Activated CD4-positive, alpha-beta T cell treated with anti-CD3 and anti-CD28 coated beads, Interleukin-2, amount 50 U/mL, for 24 hours (primary cell): ENCODE data around the gene AP3B1.

Experiments used
- DNase-seq, 2 donors: peaks; one replicate each; pipeline ENCODE4 v3.0.0-alpha.2; 2020; ENCODE audit warnings: low read depth in 1 of 2, low spot score in 1 of 2

The AP3B1 gene

DNA sequence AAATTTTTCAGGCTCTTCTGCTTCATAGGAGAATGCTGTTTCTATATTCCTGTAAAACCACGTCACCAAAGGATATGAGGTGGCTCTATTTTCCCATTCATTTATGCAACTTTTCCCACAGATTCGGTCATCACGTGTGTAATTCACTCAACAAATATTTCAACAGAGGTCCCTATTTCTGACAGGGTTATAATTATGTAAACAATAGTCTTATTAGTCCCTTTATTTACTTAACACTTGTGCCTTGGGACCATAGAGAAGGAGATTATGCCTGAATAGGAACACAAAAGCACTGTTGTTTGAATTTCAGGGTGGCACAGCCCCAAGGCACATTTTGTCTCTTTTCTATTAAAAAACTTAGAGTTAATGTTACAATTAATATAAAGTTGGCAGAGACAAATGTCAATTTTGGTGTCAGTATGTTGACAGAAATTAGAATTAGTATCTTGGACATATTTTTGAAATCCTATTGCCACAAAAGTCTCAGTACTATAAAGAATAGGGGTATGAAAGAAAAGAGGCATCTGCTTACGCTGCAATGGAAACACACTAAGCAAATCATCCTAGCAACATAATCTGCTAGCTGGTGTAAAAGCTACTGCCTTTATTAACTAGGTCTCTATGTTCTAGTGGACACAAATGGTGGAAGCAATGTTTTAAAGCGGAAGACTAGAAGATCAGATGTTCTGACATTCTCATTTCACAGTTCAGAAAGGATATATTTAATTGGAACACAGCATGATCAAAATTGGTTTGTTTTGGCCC lies 289.3 kb downstream of the AP3B1 start:
- DNase-seq, result no peak

DNA sequence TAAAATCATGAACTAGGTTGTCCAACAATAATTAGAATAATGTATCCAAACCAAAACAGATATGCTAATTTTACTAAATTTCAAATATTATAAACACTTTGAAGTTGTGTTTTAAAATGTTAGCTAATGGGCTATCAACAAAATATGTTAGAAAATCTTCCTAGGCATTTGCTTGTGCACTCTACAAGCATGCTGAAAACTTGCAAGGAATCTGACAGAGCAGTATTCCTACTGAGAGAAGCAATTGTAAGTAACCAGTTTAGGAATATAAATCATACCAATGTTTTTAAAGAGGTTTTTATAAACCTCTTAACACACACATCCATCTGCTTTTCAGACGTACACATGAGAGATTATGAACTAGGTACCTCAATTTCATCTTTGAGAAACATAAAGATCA lies 289.9 kb downstream of the AP3B1 start:
- DNase-seq, result no peak

DNA sequence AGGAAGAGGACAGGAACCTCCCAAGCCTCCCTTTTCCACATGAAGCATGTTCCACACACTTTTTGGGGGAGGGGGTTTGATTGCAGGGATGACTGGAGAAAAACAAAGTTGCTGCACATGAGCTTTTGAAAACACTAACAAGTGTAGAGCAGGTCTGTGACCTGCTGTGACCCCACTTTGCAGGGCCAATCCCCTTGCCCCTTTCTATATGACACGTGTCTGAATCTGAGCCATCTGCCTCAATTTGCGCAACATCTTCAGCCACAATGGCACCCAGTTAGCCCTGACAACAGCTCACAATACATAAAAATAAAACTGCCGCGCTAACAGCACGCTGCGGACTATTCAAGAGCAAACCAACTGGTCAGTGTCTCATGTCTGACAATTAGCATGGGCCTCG lies 290.6 kb downstream of the AP3B1 start:
- DNase-seq, result no peak

DNA sequence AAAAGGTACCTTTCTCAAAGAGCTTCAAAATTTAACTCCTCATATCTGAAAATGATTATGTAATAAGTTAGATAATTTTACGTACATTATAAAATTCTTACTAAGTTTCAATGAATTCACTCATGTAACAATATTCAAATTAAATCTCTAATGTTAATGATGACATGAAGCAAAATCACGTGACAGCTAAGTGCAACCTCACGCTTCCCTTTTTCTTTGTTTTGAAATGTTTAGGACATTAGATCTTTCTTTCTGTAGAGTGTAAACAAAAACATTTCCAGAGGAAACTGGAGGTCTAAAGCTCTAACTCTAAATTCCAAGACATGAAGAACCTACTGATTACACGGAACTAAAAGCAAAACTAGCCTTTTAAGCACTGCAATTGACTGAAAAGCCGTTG lies 291.0 kb downstream of the AP3B1 start:
- DNase-seq, result no peak

DNA sequence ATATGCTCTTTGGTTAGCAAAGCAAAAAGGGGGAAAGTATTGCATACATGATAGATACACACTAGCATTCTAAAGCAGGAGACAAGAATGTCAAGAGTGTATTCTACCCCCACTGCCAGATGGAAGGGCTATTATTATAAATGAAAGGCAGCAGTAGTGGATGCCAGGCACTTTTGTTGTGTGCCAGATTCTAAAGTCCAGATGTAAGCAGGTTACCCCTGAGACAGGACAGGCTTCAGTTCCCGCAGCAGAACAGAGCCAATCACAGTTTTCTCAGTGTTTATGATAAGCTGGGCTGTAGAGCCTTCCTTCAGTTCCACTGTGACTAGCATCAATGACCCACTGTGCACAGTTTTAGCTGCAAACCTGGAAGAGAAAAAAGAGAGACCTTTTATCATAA lies 291.8 kb downstream of the AP3B1 start:
- no peak for DNase-seq

DNA sequence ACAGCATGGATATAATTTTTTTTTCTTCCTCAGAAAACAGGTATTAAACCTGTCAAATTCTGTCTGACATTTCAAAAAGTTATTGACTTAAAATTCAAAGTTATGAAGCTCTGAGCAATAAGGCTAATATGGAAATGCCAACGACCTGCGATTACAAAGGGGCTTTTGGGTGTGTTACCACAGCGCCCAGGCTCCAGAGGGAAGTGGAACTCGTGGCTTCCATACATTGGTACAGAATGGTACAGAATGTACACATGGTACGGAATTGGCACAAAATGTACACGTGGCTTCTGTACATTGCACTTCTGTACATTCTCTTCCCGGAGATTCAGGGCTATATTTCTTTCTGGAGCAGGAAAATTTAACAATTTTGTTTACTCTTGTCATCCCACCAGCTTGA lies 293.3 kb downstream of the AP3B1 start:
- DNase-seq, result no peak

DNA sequence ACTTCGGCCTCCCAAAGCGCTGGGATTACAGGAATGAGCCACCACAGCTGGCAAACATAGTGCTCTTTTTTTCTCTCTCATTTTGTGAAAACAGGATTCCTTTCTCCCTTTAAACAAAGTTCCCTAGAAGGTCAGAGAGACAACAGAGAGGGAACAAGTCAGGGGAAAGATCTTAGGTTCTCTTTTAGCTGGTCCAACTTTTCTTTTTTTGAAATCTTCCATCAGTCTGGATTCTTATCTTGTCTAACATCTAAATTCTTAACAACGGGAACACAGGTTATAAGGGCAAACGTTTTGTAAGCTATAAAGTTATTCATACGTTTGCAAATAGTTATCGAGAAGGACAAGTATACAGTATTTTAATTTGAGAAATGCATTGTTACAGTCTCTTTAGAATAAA lies 294.3 kb downstream of the AP3B1 start:
- no peak for DNase-seq

DNA sequence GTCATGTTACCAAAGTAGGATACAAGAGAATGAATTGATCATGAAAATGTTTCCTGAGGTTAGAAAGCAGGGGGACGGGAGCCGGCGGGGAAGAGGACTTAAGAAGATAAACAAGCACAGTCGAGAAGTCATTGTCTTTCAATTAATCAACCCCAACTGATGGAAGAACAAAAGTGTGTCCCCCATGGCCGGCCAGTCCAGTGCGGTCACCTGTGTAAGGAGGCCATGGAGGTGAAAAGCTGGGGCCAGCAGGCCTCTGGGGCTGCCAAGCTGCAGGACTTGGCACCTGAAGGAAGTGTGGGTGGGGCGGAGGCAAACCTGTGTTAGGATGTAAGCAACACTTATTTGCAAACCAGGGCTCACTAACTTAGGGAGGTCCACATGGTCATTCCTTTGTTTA lies 295.1 kb downstream of the AP3B1 start:
- DNase-seq, result no peak

DNA sequence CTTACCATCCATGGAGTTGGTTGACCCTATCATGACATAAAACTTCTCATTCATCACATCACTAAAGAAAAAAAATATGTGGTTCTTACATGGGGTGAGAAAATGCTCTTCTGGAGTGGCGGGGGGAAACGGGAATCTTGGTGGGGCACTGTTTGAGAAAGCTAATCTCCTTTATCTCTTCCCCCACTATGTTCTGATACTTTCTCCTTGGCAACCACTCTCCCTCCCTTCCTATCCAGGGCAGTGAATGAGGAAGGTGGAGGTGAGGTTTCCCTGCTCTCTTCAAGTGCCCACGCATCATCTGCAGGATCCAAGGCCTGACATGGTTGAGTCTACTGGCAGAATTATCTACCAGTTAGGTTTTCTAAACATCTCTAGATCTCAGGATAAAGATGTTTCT lies 297.6 kb downstream of the AP3B1 start:
- DNase-seq, result no peak

DNA sequence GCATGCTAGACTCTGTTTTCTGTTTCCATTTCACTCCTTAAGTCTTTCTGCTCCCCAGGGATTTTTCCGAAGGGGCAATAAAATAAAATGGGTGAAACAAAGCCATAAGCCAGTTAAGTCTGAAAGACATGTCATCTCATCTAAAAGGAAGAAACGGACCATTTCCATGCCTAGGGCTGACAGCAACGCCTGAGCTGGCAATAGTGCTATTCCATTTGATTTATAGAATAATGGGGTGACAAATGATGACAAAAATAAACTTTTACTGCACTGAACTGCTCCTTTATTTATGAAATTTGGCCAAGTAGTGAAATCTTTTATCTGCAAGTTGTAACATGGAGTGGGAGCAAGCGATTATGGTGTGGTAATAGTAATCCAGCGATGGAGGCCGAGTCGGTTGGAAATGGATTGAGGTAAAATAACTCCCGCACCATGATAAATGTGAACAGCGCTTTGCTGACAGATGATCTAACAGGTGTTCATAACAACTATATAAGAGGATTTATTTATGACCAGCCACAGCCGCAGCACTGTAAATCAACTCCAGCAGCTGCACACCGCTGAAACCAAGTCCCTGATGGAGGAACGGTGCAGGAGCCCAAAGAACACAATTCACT lies 298.6 kb downstream of the AP3B1 start:
- DNase-seq, result no peak

DNA sequence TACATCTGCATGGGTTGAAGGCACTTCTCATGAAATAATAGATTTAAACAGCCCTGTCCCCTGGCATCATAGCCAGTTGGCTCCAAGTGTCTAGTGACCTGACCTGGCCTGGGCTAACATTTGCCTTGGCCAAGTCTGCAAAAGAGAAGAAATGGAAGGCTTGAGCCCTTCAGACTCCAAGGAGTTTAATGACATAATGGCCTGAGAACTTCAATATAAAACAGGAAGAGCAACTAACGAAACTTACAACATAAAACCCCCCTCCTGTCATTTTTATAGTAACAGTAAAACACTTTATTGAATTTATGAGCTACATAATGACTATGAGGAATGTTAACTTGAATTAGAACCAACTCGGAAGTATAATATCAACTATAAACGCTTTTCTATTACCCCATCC lies 299.6 kb downstream of the AP3B1 start:
- DNase-seq, result no peak

DNA sequence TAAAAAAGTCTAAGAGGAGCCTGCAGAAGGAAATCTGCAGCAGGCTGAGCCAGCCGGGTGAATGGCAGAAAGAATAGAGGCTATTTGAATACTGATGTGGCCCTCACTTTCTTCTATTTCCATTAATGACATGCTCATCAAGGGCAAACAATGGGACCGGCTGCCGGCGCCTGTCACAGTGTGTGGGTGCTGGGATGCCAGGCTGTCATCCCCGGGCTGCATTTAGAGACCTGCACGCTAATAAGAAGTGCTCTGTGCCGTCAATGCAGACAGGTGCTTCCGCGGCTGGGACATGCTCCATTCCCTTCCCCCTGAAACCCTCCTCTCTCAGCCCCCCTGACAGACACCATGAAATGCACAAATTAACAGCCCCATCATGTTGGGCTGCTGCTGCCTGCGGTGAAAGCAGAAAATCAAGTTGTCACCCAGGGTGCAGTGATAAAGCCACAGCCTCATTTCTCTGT lies 300.6 kb downstream of the AP3B1 start:
- DNase-seq, result no peak

DNA sequence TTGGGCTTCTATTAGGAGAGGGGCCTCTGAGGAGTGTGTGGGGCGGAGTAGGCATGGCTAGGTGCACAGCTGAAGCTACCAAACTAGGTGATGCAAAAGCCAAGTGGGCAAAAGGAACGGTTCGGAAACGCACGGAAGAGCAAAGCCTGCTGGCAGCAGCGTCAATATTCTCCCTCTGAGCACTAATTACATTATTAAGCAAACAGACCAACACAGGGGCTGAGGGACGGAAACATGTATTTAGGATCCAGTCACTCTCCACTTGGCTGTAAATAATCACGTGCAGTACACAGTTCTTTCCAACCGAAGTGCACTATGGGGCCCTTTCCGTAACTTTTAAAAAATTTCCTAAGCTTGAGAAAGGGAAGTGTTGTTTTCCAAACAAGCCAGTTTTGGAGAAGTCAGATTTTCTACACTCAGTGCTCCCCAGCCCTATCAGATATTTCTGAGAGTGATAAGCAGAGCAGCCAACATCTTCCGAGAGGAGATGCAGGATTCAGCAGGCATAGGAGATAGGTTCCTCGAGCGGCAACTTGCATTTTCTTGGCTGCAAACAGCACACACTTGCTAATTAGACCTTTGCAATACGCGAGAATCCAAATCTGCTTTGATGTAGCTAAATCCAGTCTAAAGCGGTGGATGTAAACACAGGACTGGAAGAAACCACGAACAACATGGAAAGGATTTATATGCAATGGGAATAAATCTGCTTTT lies 301.2 kb downstream of the AP3B1 start:
- DNase-seq, result no peak

DNA sequence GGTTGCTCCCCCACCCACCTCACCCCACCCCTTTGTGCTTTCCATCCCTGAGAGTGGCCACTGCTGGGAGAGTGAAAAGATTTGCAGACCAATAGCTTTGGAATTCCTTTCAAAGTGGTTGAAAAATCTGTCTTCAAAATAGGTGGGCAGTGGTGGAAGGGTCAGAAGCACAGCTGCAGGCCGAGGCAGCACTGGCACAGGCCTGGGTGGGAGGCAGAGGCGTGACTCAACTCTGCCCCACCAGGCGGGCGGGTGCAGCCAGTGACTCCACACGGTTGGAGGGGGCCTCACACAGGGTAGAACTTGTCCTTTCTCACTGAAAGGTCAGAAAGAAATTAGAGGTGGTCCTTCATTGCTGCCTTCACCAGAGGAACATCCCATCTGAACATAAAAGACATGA lies 303.4 kb downstream of the AP3B1 start:
- no peak for DNase-seq

DNA sequence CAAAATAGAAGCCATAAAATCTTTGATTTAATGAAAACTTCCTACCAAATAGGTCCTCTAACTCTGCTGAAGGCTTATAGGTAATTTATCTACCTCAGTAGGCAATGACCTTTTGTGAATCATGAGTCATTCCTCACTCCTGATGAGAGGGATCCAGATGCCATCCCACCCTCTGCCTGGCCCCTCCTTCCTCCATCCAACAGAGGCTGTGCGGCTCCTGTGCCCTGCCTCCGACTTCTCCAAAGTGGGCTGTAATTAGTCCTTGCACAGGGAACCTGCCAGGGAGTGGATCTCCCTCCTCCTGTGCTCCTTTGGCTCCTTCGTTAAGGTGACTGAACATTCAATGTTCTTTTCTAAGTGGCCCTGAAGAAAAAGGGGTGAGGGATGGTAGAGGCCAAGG lies 304.5 kb downstream of the AP3B1 start:
- no peak for DNase-seq

DNA sequence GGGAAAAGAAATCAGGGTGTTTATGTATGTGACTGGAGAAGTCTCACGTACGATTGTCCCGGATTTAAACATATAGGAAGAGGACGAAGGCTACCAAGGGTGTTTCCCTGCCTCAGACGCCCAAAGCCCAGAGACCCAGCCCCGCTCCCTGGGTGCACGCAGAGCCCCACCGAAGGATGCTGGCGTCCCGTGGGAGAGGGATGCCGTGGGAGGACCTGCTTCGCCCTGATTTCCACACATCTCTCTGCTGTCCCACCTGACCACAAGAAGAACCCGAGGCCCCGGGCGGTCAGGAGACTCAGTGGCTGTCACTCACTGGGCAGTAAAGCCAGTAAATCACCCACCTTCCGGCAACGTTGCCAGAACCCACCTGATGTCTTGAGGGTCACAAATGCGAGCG lies 306.5 kb downstream of the AP3B1 start:
- no peak for DNase-seq

DNA sequence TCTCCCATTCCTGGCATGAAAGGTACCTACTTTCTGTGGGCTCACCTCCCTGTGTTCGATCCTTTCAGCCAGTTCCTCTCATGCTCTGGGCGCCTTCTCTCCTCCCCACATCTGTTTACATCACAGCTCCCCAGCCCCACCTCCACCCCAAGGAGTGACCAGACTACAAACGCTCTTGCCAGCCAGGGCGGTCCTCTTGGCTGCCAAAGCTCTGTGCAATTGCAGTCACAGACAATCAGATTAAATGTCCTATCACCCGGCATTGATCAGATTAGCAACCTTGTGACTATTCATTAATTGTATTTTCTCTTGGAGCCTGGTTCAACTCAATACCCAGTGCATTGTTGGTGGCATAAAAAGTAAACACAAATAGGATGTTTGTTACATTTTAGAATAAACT lies 307.2 kb downstream of the AP3B1 start:
- DNase-seq, result no peak

DNA sequence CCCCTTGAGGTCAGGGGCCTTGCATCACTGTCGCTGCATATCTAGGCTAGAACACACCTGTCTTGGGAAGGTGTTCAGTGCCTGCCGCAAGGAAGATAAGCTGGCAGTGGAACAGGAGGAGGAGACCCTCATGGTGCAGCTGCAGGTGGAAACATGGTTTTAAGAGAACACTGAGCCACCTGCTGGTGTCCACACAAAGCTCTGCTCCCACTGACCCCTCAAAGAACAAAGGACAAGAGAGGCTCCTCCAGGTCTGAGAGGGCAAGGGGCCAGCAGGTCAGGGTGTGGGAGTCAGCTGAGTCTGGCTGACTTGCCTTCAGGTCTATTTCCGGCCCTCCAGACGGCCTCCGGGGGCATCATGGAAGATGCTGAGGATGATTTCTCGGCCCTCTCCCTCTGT lies 308.2 kb downstream of the AP3B1 start:
- DNase-seq, result no peak

DNA sequence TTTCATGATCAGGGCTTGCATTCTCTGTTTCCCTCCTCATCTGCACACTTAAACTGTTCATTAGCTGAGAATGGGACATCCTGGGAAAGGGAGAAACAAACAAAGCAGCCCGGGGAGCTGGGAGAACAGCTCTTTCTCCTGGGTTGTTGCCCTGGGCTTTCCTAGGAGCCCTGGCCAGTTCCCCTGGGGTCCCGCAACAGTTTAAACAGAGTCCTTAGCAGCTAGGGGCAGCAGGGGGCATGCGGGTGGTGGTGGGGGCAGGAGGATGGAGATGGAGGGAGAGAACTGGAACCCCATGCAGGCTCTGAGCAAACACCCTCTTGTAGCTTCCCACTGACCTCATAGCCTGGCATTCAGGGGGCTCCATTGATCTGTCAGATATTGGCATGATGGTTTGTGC lies 309.3 kb downstream of the AP3B1 start:
- no peak for DNase-seq

DNA sequence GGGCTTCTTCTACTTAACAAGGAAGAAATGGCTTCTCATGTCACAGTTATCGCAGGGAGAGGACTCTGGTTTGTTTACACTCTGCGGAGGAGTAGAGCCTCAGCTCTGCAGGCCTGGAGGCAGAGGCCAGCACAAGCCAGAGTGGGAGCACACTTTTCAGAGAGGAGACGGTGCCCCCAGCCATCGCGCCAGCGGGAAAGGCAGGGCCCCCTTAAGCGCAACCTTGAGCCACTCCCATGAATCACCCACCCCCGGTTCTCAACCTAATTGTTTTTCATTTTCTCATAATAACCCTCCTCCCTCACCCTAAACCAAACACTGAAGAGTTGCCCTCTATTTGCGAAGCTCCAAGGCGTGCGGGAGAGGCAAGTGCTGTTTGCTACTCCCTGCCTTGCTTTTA lies 309.9 kb downstream of the AP3B1 start:
- DNase-seq, result no peak

DNA sequence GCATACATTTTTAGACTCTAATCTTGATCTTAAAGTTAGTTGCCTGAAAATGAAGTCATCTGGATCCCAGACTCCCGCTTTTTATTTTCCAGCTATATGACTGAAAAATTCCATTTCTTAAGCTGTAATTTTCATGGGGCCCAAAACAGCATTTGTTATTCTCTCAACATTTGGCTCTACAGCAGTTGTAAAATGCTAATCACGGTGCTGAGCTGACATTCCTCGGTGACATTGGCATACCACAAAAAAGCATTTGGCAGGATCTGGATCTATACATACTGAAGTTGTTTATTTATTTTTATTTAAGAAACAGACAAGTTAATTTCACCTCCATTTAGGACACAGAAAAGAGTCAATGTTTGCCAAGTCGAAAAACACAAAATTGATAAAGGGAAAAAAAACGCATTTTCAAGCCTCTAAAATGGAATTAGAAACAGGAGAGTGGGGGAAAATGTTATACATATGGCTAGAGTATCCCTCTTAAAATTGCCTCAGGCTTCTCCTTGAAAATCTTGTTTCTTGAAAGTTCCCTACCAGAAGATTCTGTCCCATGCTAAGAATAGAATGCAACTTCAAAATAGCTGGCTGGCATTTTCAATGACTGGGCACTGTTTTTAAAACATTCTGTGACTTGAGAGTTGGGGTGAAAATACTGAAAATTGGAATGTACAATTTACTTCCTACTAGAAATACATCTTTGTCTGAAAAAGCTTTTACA lies 310.9 kb downstream of the AP3B1 start:
- DNase-seq, result no peak

DNA sequence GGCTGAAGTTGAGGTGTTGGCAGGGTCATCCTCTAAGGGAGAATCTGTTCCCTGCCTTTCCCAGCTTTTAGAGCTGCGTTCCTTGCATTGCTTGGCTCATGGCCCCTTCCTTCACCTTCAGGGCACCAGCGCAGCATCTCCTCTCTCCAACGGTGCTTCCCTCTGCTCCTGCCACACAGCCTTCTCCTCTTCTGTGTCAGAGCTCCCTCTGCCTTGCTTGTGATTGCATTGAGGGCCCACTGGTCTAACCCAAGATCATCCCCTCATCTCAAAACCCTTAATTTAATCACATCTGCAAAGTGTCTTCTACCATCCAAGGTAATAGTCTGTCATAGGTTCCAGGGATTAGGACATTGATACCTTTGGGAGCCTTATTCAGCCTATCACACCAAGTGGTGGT lies 312.7 kb downstream of the AP3B1 start:
- DNase-seq, result no peak
